ENCODE measurements around the gene FGD3. TPM values are rescaled to one million over a fixed set of nuclear protein-coding genes. Genes with fewer than 3 reads are reported as not detected.
A peak's percentile ranks its signal among the peaks of the same experiment; 100 is the strongest.

Gene FGD3
- total and polyA plus RNA-seq, 4 donors: 5.8 to 17.2 (median 10.8) TPM

- Histone ChIP-seq H3K27ac (ENCODE audit: low read depth, low read length) (no peak overlapping the region), H3K4me3 (ENCODE audit: low read depth, low read length) (no peak overlapping the region), H3K4me1 (ENCODE audit: control insufficient read depth, insufficient read depth, low read length) (peaks cover 10% of the 10 kb centered on the region), H3K27me3 (ENCODE audit: control insufficient read depth, insufficient read depth, low read length) (no peaks in the 10 kb centered on the region), H3K36me3 (ENCODE audit: control insufficient read depth, insufficient read depth, low read length) (no peaks in the 10 kb centered on the region), H3K9me3 (ENCODE audit: control insufficient read depth, insufficient read depth, low read length) (no peaks in the 10 kb centered on the region)
- DNase-seq (ENCODE audit: low read depth in 4 of 6, low spot score in 6 of 6): no peak
- WGBS (ENCODE audit: insufficient coverage): 93% methylated on average over 16 of the region's 16 CpGs
These were observed 130.5 kb downstream of the FGD3 start for GRCh38 chr9:93077811-93078210.

- no peaks in the 10 kb centered on the region for H3K27me3 ChIP-seq (ENCODE audit: control insufficient read depth, insufficient read depth, low read length)
- H3K4me1 ChIP-seq (ENCODE audit: control insufficient read depth, insufficient read depth, low read length): peaks cover 7% of the 10 kb centered on the region
- DNase-seq (ENCODE audit: low read depth in 4 of 6, low spot score in 6 of 6): no peak
- H3K4me3 ChIP-seq (ENCODE audit: low read depth, low read length): no peak overlapping the region
- H3K27ac ChIP-seq (ENCODE audit: low read depth, low read length): no peak overlapping the region
- no peaks in the 10 kb centered on the region for H3K36me3 ChIP-seq (ENCODE audit: control insufficient read depth, insufficient read depth, low read length)
- WGBS (ENCODE audit: insufficient coverage): 96% methylated on average over 8 of the region's 13 CpGs
- no peaks in the 10 kb centered on the region for H3K9me3 ChIP-seq (ENCODE audit: control insufficient read depth, insufficient read depth, low read length)
These were observed 132.0 kb downstream of the FGD3 start for GRCh38 chr9:93079371-93079770.

- H3K4me3 ChIP-seq (ENCODE audit: low read depth, low read length): no peak overlapping the region
- 93% methylated on average over 8 of the region's 9 CpGs for WGBS (ENCODE audit: insufficient coverage)
- no peaks in the 10 kb centered on the region for H3K36me3 ChIP-seq (ENCODE audit: control insufficient read depth, insufficient read depth, low read length)
- H3K27me3 ChIP-seq (ENCODE audit: control insufficient read depth, insufficient read depth, low read length): no peaks in the 10 kb centered on the region
- H3K4me1 ChIP-seq (ENCODE audit: control insufficient read depth, insufficient read depth, low read length): peaks cover 10% of the 10 kb centered on the region
- no peaks in the 10 kb centered on the region for H3K9me3 ChIP-seq (ENCODE audit: control insufficient read depth, insufficient read depth, low read length)
- DNase-seq (ENCODE audit: low read depth in 4 of 6, low spot score in 6 of 6): no peak
- H3K27ac ChIP-seq (ENCODE audit: low read depth, low read length): no peak overlapping the region
These were observed 133.1 kb downstream of the FGD3 start for GRCh38 chr9:93080406-93080805.

- no peaks in the 10 kb centered on the region for H3K9me3 ChIP-seq (ENCODE audit: control insufficient read depth, insufficient read depth, low read length)
- 68% methylated on average over 9 of the region's 10 CpGs for WGBS (ENCODE audit: insufficient coverage)
- peaks cover 10% of the 10 kb centered on the region for H3K4me1 ChIP-seq (ENCODE audit: control insufficient read depth, insufficient read depth, low read length)
- no peaks in the 10 kb centered on the region for H3K36me3 ChIP-seq (ENCODE audit: control insufficient read depth, insufficient read depth, low read length)
- peak in 1 of 6 donors; percentile 18 for DNase-seq (ENCODE audit: low read depth in 4 of 6, low spot score in 6 of 6)
- H3K27ac ChIP-seq (ENCODE audit: low read depth, low read length): no peak overlapping the region
- H3K27me3 ChIP-seq (ENCODE audit: control insufficient read depth, insufficient read depth, low read length): no peaks in the 10 kb centered on the region
- no peak overlapping the region for H3K4me3 ChIP-seq (ENCODE audit: low read depth, low read length)
These were observed 133.8 kb downstream of the FGD3 start for GRCh38 chr9:93081081-93081529.

- no peak for DNase-seq (ENCODE audit: low read depth in 4 of 6, low spot score in 6 of 6)
- H3K27ac ChIP-seq (ENCODE audit: low read depth, low read length): no peak overlapping the region
- no peaks in the 10 kb centered on the region for H3K36me3 ChIP-seq (ENCODE audit: control insufficient read depth, insufficient read depth, low read length)
- H3K9me3 ChIP-seq (ENCODE audit: control insufficient read depth, insufficient read depth, low read length): no peaks in the 10 kb centered on the region
- WGBS (ENCODE audit: insufficient coverage): no CpG with 5 or more reads among the region's 3 CpGs
- no peak overlapping the region for H3K4me3 ChIP-seq (ENCODE audit: low read depth, low read length)
- peaks cover 10% of the 10 kb centered on the region for H3K4me1 ChIP-seq (ENCODE audit: control insufficient read depth, insufficient read depth, low read length)
- H3K27me3 ChIP-seq (ENCODE audit: control insufficient read depth, insufficient read depth, low read length): no peaks in the 10 kb centered on the region
These were observed 134.6 kb downstream of the FGD3 start for GRCh38 chr9:93081931-93082330.

- H3K36me3 ChIP-seq (ENCODE audit: control insufficient read depth, insufficient read depth, low read length): no peaks in the 10 kb centered on the region
- H3K27ac ChIP-seq (ENCODE audit: low read depth, low read length): no peak overlapping the region
- peak in 1 of 6 donors; percentile 0 for DNase-seq (ENCODE audit: low read depth in 4 of 6, low spot score in 6 of 6)
- H3K4me3 ChIP-seq (ENCODE audit: low read depth, low read length): no peak overlapping the region
- no peaks in the 10 kb centered on the region for H3K27me3 ChIP-seq (ENCODE audit: control insufficient read depth, insufficient read depth, low read length)
- no peaks in the 10 kb centered on the region for H3K9me3 ChIP-seq (ENCODE audit: control insufficient read depth, insufficient read depth, low read length)
- WGBS (ENCODE audit: insufficient coverage): 73% methylated on average over 17 of the region's 18 CpGs
- peaks cover 10% of the 10 kb centered on the region for H3K4me1 ChIP-seq (ENCODE audit: control insufficient read depth, insufficient read depth, low read length)
These were observed 135.6 kb downstream of the FGD3 start for GRCh38 chr9:93082841-93083411.

GRCh38 chr9:93083592-93084470 is 136.5 kb downstream of the FGD3 start:
- no peak overlapping the region for H3K4me3 ChIP-seq (ENCODE audit: low read depth, low read length)
- H3K9me3 ChIP-seq (ENCODE audit: control insufficient read depth, insufficient read depth, low read length): no peaks in the 10 kb centered on the region
- H3K36me3 ChIP-seq (ENCODE audit: control insufficient read depth, insufficient read depth, low read length): no peaks in the 10 kb centered on the region
- H3K27ac ChIP-seq (ENCODE audit: low read depth, low read length): no peak overlapping the region
- WGBS (ENCODE audit: insufficient coverage): 95% methylated on average over 5 of the region's 8 CpGs
- H3K27me3 ChIP-seq (ENCODE audit: control insufficient read depth, insufficient read depth, low read length): no peaks in the 10 kb centered on the region
- H3K4me1 ChIP-seq (ENCODE audit: control insufficient read depth, insufficient read depth, low read length): peaks cover 10% of the 10 kb centered on the region
- DNase-seq (ENCODE audit: low read depth in 4 of 6, low spot score in 6 of 6): peak in 1 of 6 donors; percentile 0

- H3K36me3 ChIP-seq (ENCODE audit: control insufficient read depth, insufficient read depth, low read length): no peaks in the 10 kb centered on the region
- H3K27ac ChIP-seq (ENCODE audit: low read depth, low read length): no peak overlapping the region
- peaks cover 10% of the 10 kb centered on the region for H3K4me1 ChIP-seq (ENCODE audit: control insufficient read depth, insufficient read depth, low read length)
- no peak overlapping the region for H3K4me3 ChIP-seq (ENCODE audit: low read depth, low read length)
- peak in 1 of 6 donors; percentile 0 for DNase-seq (ENCODE audit: low read depth in 4 of 6, low spot score in 6 of 6)
- H3K9me3 ChIP-seq (ENCODE audit: control insufficient read depth, insufficient read depth, low read length): no peaks in the 10 kb centered on the region
- 88% methylated on average over 6 of the region's 6 CpGs for WGBS (ENCODE audit: insufficient coverage)
- H3K27me3 ChIP-seq (ENCODE audit: control insufficient read depth, insufficient read depth, low read length): no peaks in the 10 kb centered on the region
These were observed 137.2 kb downstream of the FGD3 start for GRCh38 chr9:93084471-93084881.

GRCh38 chr9:93085676-93086075 is 138.4 kb downstream of the FGD3 start:
- peaks cover 10% of the 10 kb centered on the region for H3K4me1 ChIP-seq (ENCODE audit: control insufficient read depth, insufficient read depth, low read length)
- H3K4me3 ChIP-seq (ENCODE audit: low read depth, low read length): no peak overlapping the region
- H3K9me3 ChIP-seq (ENCODE audit: control insufficient read depth, insufficient read depth, low read length): no peaks in the 10 kb centered on the region
- no peaks in the 10 kb centered on the region for H3K36me3 ChIP-seq (ENCODE audit: control insufficient read depth, insufficient read depth, low read length)
- DNase-seq (ENCODE audit: low read depth in 4 of 6, low spot score in 6 of 6): no peak
- H3K27me3 ChIP-seq (ENCODE audit: control insufficient read depth, insufficient read depth, low read length): no peaks in the 10 kb centered on the region
- whole genome bisulfite sequencing (ENCODE audit: insufficient coverage): 93% methylated on average over 3 of the region's 4 CpGs
- no peak overlapping the region for H3K27ac ChIP-seq (ENCODE audit: low read depth, low read length)

Measured in spinal cord (tissue), 10 donors.